ENCODE data around the gene TSHR.
"Not testable (repeated sequence)": the region's sequence is repeated elsewhere in the genome, so short reads cannot be mapped to it uniquely, and the experiment has no call there.

Gene TSHR

GRCh38 chr14:80996049-80996901, 40.9 kb downstream of the TSHR start:
- no peak for DNase-seq (ENCODE audit: low read depth in 2 of 2)

GRCh38 chr14:81001447-81001846, 46.0 kb downstream of the TSHR start:
- DNase-seq (ENCODE audit: low read depth in 2 of 2), result no peak

- no peak for DNase-seq (ENCODE audit: low read depth in 2 of 2)
Measured at GRCh38 chr14:81004575-81004974, 49.2 kb downstream of the TSHR start.

- DNase-seq (ENCODE audit: low read depth in 2 of 2), result no peak
Measured at GRCh38 chr14:81005540-81006228, 50.3 kb downstream of the TSHR start.

- no peak for DNase-seq (ENCODE audit: low read depth in 2 of 2)
Measured at GRCh38 chr14:81006266-81006665, 50.8 kb downstream of the TSHR start.

GRCh38 chr14:81007131-81007530, 51.7 kb downstream of the TSHR start:
- no peak for DNase-seq (ENCODE audit: low read depth in 2 of 2)

GRCh38 chr14:81009346-81009745, 53.9 kb downstream of the TSHR start:
- DNase-seq (ENCODE audit: low read depth in 2 of 2), result no peak

GRCh38 chr14:81018251-81018650, 62.8 kb downstream of the TSHR start:
- DNase-seq (ENCODE audit: low read depth in 2 of 2), result no peak

GRCh38 chr14:81018684-81019083, 63.3 kb downstream of the TSHR start:
- DNase-seq (ENCODE audit: low read depth in 2 of 2), result no peak

- DNase-seq (ENCODE audit: low read depth in 2 of 2), result not testable (repeated sequence)
Measured at GRCh38 chr14:81019113-81019512, 63.7 kb downstream of the TSHR start.

- DNase-seq (ENCODE audit: low read depth in 2 of 2), result no peak
Measured at GRCh38 chr14:81023095-81023710, 67.8 kb downstream of the TSHR start.

- DNase-seq (ENCODE audit: low read depth in 2 of 2), result no peak
Measured at GRCh38 chr14:81028461-81028860, 73.0 kb downstream of the TSHR start.

- DNase-seq (ENCODE audit: low read depth in 2 of 2), result no peak
Measured at GRCh38 chr14:81031488-81031887, 76.1 kb downstream of the TSHR start.

GRCh38 chr14:81033698-81034240, 78.3 kb downstream of the TSHR start:
- no peak for DNase-seq (ENCODE audit: low read depth in 2 of 2)

GRCh38 chr14:81042438-81042837, 87.0 kb downstream of the TSHR start:
- DNase-seq (ENCODE audit: low read depth in 2 of 2), result no peak

- no peak for DNase-seq (ENCODE audit: low read depth in 2 of 2)
Measured at GRCh38 chr14:81051547-81051946, 96.1 kb downstream of the TSHR start.

- not testable (repeated sequence) for DNase-seq (ENCODE audit: low read depth in 2 of 2)
Measured at GRCh38 chr14:81054057-81054456, 98.6 kb downstream of the TSHR start.

- no peak for DNase-seq (ENCODE audit: low read depth in 2 of 2)
Measured at GRCh38 chr14:81055971-81056370, 100.5 kb downstream of the TSHR start.

GRCh38 chr14:81062380-81062779, 107.0 kb downstream of the TSHR start:
- DNase-seq (ENCODE audit: low read depth in 2 of 2), result no peak

GRCh38 chr14:81062816-81063215, 107.4 kb downstream of the TSHR start:
- DNase-seq (ENCODE audit: low read depth in 2 of 2), result no peak

- no peak for DNase-seq (ENCODE audit: low read depth in 2 of 2)
Measured at GRCh38 chr14:81066672-81067071, 111.3 kb downstream of the TSHR start.

- DNase-seq (ENCODE audit: low read depth in 2 of 2), result no peak
Measured at GRCh38 chr14:81067156-81067555, 111.7 kb downstream of the TSHR start.
